Prostate gland (tissue), 2 donors: ENCODE results near the gene ENC1. TPM values are rescaled to one million over a fixed set of nuclear protein-coding genes. Genes with fewer than 3 reads are reported as not detected.

Source experiments
- DNase-seq: peaks from one replicate; pipeline ENCODE4 v3.0.0-alpha.2; 2019; ENCODE audit warnings: low spot score
- H3K27ac ChIP-seq, 2 donors: fragments of 200-600 bp; sonication (generic); 2 replicates each; pipeline ENCODE4 v1.5.1; 2017 to 2019
- H3K27me3 ChIP-seq: fragments of 200-600 bp; sonication (generic); replicated peaks from 2 replicates; pipeline ENCODE4 v1.5.1; 2019; ENCODE audit not compliant: insufficient read depth
- H3K36me3 ChIP-seq, 2 donors: fragments of 200-600 bp; sonication (generic); 1 replicate in 1 of 2; 2 replicates in 1 of 2; pipeline versions ENCODE4 v1.5.1 to v1.8.1; 2017 to 2019
- H3K4me1 ChIP-seq: fragments of 200-600 bp; sonication (generic); replicated peaks from 2 replicates; pipeline ENCODE4 v1.5.1; 2019
- H3K4me3 ChIP-seq, 2 donors: fragments of 200-600 bp; sonication (generic); 2 replicates each; pipeline ENCODE4 v1.5.1; 2017 to 2019
- H3K9me3 ChIP-seq: fragments of 200-600 bp; sonication (generic); 2 replicates; pipeline ENCODE4 v1.5.1; 2017
- POLR2A ChIP-seq: fragments of 450-650 bp; IDR thresholded peaks from one replicate; pipeline ENCODE4 v1.6.1; 2016; ENCODE audit warnings: antibody characterized with exemption, mild to moderate bottlenecking
- POLR2AphosphoS5 ChIP-seq: sonication (generic); formaldehyde crosslinking; IDR thresholded peaks from one replicate; pipeline ENCODE4 v1.6.1; 2017; ENCODE audit warnings: antibody characterized with exemption
- WGBS: methylation state at CpG from one replicate; pipeline ENCODE4 v1.1.5; 2018; 5-methylcytosine and 5-hydroxymethylcytosine counted together
- intact Hi-C: fragments of 100-400 bp; cut with DNase I; formaldehyde crosslinking; loops from one replicate; pipeline ENCODE4 v1.14.2; 2022
- total RNA-seq, 2 donors: library from RNA; depleted of rRNA; stranded (reverse); fragments of >200 nt; gene quantifications; one replicate each; pipeline ENCODE4 v1.1.0, GENCODE V29; 2016
- TF ChIP-seq, protein P1 (sequence below), 4 experiments: fragments of 200-600 bp in 2 of 4; fragments of 450-650 bp in 2 of 4; sonication (generic) in 2 of 4; IDR thresholded peaks; 1 replicate in 3 of 4; 2 replicates in 1 of 4; pipeline ENCODE4 v1.5.1; 2016 to 2019; ENCODE audit warnings: antibody characterized with exemption in 4 of 4, mild to moderate bottlenecking in 2 of 4, moderate library complexity in 2 of 4

The ENC1 gene, protein sequence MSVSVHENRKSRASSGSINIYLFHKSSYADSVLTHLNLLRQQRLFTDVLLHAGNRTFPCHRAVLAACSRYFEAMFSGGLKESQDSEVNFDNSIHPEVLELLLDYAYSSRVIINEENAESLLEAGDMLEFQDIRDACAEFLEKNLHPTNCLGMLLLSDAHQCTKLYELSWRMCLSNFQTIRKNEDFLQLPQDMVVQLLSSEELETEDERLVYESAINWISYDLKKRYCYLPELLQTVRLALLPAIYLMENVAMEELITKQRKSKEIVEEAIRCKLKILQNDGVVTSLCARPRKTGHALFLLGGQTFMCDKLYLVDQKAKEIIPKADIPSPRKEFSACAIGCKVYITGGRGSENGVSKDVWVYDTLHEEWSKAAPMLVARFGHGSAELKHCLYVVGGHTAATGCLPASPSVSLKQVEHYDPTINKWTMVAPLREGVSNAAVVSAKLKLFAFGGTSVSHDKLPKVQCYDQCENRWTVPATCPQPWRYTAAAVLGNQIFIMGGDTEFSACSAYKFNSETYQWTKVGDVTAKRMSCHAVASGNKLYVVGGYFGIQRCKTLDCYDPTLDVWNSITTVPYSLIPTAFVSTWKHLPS
- total RNA-seq: 100 to 1,000 TPM in 1 of 2 donors, 10 to 100 TPM in 1; 78.1 to 103 TPM

DNA sequence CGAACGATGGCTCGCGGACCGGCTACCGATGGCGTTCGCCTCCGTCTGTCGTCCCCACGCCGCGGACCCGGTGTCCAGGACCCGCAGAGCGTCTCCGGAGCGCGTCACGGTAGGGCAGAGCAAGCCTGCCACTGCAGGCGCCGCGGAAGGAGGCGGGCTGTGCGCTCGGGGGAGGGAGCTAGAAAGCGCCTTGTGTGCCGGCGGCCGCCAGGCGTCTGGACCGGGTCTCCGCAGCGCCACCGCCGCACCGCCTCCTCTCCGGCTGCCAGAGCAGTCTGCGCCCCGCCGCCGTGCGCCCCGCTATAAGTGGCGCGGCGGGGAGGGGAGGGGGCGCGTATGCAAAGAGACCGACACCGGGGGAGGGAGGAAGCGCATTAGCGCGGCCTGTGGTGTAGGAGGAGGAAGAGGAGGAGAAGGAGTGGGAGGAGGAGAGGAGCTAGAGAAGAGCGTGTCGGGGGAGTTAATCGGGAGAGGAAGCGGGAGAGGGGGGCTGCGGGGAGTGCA is at the start of gene ENC1:
ENC1 (minus strand) TSS at position 279 of the 504 bp plus-strand sequence. CDS start 4,243 bp downstream, outside the sequence.
- Histone ChIP-seq H3K27ac (peak within 1 kb of the TSS; percentile 76 to 78), H3K27me3 (no peaks in the 10 kb centered on the region), H3K36me3 (no peaks in the 10 kb centered on the region), H3K9me3 (no peaks in the 10 kb centered on the region), H3K4me1 (peaks cover 12% of the 10 kb centered on the region), H3K4me3 (peak within 1 kb of the TSS; percentile 56 to 60)
- WGBS: 1% methylated on average over 37 of the region's 59 CpGs
- intact Hi-C loops: loop anchor here (5.0 kb wide), 1 partner anchor 608 kb away; no protein-coding TSS in a partner anchor
- TF ChIP-seq, protein P1, sequence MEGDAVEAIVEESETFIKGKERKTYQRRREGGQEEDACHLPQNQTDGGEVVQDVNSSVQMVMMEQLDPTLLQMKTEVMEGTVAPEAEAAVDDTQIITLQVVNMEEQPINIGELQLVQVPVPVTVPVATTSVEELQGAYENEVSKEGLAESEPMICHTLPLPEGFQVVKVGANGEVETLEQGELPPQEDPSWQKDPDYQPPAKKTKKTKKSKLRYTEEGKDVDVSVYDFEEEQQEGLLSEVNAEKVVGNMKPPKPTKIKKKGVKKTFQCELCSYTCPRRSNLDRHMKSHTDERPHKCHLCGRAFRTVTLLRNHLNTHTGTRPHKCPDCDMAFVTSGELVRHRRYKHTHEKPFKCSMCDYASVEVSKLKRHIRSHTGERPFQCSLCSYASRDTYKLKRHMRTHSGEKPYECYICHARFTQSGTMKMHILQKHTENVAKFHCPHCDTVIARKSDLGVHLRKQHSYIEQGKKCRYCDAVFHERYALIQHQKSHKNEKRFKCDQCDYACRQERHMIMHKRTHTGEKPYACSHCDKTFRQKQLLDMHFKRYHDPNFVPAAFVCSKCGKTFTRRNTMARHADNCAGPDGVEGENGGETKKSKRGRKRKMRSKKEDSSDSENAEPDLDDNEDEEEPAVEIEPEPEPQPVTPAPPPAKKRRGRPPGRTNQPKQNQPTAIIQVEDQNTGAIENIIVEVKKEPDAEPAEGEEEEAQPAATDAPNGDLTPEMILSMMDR (IDR thresholded peaks at IDR 0.05): peak; percentile 40 to 80 (median 56)
- peak; percentile 56 for TF ChIP-seq POLR2AphosphoS5
- peak; percentile 62 for TF ChIP-seq POLR2A
- peak; percentile 80 for DNase-seq

DNA sequence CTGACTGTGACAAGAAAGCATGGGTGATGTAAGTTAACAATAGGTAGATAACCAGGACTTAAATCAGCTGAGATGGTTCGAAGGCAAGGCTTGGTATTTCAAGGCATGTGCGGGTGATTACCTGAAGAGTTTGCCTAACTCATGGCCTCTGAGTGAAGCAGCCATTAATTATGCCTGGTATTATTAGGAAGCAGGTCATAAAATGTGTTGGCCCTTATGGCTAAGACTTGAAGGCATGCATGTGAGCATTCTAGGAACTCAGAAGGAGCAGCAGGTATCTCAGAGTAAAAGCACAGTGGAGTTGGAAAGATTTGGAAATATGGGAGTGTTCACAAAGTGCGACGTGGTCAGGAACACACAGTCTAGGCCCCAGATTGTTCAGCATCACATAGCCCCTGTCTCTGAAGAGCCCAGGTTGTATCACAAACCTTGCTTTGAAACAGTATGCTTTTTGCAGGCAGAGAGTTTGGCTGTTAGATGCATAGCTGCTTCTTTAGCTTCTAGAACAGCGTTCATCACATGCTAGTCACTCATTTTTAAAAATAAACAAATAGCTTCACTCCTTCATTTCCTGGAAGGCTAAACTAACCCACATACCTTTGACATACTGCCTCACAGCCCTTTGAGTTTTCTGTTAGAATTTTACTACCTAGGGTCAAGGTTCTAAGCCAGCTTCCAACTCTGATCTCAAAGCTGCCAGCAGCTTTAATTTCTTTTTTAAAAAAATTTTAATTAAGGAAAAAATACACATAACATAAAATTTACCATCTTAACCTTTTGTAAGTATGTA is 46.6 kb upstream of the ENC1 start:
- Histone ChIP-seq H3K27me3 (no peaks in the 10 kb centered on the region), H3K27ac (no peak overlapping the region), H3K4me1 (no peaks in the 10 kb centered on the region), H3K9me3 (no peaks in the 10 kb centered on the region), H3K4me3 (no peak overlapping the region), H3K36me3 (no peaks in the 10 kb centered on the region)
- TF ChIP-seq POLR2A: no peak
- no peak for TF ChIP-seq POLR2AphosphoS5
- TF ChIP-seq, protein P1 (IDR thresholded peaks at IDR 0.05): no peak
- intact Hi-C loops: no loop called here
- WGBS: 88% methylated on average over 5 of the region's 5 CpGs
- no peak for DNase-seq

DNA sequence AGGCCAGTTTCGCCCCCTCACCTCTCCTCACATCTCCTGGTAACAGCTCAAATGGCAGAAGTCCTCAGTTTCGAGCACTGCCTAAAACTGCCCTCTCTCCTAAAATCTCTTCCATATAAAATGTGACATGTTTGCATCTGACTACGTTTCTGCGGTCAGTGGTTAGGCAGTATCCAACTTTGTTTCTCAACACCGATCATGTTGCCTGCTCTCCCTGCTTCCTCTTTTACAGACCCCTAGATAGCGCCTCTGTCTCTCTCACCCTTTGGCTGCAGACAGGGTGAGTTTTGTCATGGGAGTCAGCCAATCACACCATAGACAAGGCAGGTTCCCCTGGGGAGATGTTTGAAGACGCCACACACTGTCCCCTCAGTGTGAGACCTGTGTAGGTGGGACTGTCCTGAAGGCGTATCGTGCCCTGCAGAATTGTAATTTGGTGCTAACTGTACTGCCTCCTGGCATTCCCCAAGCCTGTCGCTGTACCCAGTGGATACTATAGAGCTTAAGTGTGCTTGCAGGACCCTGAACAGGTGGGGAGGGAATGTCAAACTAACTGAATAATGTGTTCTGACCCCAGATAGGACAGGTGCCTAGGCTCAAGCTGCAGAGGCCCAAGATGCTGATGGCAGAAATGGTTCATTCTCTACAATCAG is 45.6 kb upstream of the ENC1 start:
- 38% methylated on average over 10 of the region's 10 CpGs for WGBS
- no peaks in the 10 kb centered on the region for H3K4me1 ChIP-seq
- H3K27ac ChIP-seq: peak overlapping the region; percentile 79 to 84
- no peak for DNase-seq
- TF ChIP-seq, protein P1 (IDR thresholded peaks at IDR 0.05): no peak
- TF ChIP-seq POLR2A: no peak
- TF ChIP-seq POLR2AphosphoS5: no peak
- intact Hi-C loops: no loop called here
- H3K27me3 ChIP-seq: no peaks in the 10 kb centered on the region
- H3K36me3 ChIP-seq: no peaks in the 10 kb centered on the region
- H3K4me3 ChIP-seq: peak overlapping the region; percentile 70 to 72
- no peaks in the 10 kb centered on the region for H3K9me3 ChIP-seq

DNA sequence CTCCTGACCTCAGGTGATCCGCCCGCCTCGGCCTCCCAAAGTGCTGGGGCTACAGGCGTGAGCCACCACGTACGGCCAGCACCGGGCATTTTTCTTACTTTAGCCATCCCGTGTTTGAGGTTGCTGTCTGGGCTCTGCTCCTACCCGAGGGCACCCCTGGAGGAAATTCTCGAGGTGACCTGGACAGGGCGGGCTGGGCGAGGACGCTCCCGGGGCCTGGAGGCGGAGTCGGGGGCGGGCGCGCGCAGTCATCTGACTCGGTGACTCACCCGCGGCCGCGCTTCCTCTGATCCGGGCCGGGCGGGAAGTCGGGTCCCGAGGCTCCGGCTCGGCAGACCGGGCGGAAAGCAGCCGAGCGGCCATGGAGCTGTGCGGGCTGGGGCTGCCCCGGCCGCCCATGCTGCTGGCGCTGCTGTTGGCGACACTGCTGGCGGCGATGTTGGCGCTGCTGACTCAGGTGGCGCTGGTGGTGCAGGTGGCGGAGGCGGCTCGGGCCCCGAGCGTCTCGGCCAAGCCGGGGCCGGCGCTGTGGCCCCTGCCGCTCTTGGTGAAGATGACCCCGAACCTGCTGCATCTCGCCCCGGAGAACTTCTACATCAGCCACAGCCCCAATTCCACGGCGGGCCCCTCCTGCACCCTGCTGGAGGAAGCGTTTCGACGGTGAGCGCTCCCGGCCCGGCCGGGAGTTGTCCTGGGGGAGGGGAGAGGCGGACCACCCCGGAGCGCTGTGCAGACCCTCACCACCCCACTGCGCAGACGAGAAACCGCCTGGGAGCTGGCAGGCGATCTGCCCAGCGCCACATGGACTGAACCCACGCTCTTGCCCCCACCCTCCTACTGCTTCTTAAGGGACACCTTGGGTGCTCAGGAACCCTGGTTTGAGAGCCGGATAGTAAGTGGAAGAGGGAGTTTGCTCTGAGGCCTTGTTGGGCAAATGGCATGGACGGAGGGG is 44.6 kb upstream of the ENC1 start, which contains the start of gene HEXB:
HEXB (plus strand) TSS at position 334 of the 952 bp plus-strand sequence; CDS start at position 362, 28 bp downstream.
- intact Hi-C loops: no loop called here

More for the DNA sequence above, 44.6 kb upstream of the ENC1 start, which contains the start of gene HEXB:
- WGBS: 6% methylated on average over 68 of the region's 78 CpGs
- TF ChIP-seq POLR2AphosphoS5: peak; percentile 77
- peak; percentile 87 for TF ChIP-seq POLR2A
- TF ChIP-seq, protein P1 (IDR thresholded peaks at IDR 0.05): peak in 1 of 4 experiments; percentile 1
- Histone ChIP-seq H3K4me3 (peak within 1 kb of the TSS; percentile 70 to 72), H3K27me3 (no peaks in the 10 kb centered on the region), H3K4me1 (no peaks in the 10 kb centered on the region), H3K36me3 (no peaks in the 10 kb centered on the region), H3K27ac (peak within 1 kb of the TSS; percentile 79 to 84), H3K9me3 (no peaks in the 10 kb centered on the region)
- peak; percentile 89 for DNase-seq
